Iris pigment epithelial cell (primary cell): Measurements from ENCODE around the gene SPHK1.

Source experiments
- DNase-seq: peaks from one replicate; pipeline ENCODE4 v3.0.0-alpha.2; 2011; ENCODE audit warnings: low read depth

Gene SPHK1

DNA sequence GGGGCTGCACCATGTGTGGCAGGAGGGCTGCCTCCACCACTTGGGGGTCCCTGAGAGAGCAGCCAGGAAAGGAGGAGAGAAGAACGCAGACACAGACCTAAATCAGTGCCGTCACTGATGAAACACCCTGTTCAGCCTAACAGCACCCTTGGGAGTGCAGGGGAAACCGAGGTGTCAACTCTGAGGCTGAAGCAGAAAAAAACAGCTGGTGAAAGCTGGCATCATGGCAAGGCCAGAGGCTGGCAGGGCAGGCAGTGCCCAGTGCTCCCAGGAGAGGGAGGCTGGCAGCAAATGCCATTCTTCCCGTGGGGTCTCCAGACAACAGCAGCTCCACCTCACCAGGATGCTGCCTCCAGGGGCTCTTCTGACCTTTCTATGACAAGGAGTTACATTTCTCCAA is 23.1 kb downstream of the SPHK1 start:
- DNase-seq, result no peak

DNA sequence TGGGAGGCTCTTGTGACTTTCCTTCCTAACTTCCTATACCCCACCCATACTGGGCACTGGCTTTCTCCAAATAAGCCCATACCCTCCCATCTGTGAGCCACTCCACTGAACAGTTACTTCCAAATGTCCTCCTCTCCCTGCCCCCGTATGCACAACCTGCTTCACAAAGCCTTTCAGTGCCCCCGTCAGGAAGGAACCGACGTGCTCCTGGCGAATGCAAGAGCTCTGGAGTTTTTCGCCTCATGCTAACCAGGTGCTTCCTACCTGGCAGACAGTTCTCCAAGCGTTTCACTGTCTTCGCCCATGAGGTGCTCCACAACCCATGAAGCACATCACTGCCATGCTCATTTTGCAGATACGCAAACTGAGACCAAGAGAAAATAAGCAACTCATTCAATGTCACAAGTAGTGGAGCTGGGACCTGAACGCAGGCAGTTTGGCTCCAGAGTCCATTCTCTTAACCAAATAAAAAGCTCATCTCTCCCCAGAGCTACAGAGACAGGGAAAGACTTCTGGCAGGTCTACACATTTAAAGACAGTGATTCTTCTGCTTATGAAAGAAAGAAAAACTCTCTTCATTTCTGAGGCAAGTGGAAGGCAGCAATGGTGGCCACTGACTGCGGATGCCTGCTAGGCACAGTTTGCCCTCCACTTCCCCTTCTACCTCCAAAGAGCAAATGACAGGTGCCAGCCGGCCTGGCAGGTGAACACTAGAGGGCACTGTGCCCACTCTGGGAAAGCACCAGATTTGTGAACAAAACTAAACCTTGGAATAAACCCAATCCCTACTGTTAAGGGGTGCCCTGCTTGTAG is 23.8 kb downstream of the SPHK1 start:
- peak; percentile 38 for DNase-seq

DNA sequence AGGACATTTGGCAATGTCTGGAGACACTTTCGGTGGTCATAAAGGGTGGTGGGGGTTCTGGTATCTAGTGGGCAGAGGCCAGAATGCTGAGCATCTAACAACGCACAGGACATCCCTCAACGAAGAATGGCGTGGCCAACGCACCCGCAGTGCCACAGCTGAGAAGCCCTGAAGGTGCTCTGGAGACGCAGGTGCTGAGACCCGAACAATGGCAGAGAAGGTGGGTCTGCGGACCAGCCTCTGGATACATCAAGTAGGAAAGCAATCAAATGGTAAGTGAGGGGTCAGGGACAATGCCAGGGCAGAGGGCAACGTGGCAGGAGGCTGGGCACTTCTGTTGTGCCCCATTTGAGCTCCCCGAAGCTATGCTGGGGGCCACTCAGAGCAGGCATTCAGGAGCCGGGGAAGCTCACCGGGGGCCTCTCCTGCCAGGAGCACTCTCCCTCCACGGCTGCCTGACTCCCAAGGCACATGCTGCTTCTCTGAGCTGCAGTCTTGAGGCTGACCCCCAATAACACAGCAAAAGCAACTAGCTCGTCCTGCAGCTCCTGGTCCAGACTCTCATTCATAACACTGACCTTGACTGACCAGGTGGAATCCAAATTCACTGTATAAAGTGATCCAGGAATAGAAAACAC is 26.0 kb downstream of the SPHK1 start:
- no peak for DNase-seq

DNA sequence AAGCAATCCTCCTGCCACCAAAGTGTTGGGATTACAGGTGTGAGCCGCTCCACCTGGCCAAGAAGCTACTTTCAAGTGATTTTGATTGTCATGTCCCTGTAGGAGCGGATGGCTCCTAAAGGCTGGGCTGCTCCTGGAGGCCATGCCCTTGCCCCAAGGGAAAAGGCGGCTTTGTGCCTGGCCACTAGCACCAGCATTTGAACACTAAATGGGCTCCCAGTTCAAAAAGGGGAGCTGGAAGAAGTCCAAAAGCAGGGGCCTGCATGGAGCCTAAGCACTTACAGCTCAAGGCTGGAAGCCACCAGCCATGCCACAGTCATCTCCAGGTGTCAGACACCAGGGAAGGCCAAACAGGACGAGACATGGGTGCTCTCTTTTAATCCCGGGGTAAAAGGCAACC is 26.8 kb downstream of the SPHK1 start:
- no peak for DNase-seq

DNA sequence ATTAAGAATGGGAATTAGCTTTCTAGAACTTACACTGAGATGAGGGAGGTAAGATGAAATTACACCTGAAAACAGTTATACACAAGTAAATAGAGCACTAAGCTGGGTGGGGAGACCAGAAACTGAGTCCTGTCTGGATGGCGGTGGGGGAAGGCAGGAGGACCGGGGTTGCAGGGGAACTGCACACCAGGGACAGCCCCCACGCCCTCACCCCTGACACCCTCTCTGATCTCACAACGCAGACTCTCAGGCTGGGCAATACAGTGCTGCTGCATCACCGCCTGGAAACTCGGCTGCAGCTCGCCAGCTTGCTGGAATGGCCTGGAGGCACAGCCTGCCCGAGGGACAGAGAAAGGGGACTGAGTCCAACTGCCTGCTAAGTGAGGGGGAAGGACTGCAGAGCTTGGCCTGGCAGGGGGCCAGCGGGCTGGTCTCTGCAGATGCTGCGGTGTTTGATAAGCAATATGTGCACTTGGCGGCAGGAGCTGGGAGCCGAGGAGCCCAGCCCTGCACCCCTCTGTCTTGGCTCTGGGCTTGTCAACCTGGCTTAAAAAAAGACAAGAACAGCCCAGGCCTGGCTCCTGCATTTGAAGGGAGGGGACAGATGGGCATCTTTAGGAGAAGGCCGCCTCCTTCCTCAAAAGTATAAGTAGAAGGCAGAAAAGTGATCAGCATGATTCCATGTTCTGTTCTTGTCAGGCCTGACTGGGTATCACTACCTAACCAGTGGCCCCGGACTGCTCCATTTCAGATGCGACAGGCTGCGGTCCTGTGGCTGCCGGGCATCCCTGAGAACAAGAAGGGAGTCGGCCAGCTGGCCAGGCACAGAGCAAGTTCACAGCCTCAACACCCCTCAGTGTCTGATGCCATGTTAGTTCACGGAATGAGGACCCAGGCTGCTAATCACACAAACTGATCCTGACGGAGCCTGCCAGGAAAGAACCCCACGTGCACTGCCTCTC is 30.2 kb downstream of the SPHK1 start:
- peak; percentile 57 for DNase-seq

DNA sequence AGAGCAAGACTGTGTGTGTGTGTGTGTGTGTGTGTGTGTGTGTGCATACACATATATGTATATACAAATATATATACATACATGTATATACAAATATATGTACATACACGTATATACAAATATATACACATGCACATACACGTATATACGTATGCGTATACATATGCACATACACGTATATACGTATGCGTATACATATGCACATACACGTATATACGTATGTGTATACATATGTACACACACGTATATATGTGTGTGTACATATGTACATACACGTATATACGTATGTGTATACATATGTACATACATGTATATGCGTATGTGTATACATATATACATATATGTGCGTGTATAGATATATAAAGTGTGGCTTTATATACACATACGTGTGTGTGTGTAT is 31.4 kb downstream of the SPHK1 start:
- DNase-seq, result no peak

DNA sequence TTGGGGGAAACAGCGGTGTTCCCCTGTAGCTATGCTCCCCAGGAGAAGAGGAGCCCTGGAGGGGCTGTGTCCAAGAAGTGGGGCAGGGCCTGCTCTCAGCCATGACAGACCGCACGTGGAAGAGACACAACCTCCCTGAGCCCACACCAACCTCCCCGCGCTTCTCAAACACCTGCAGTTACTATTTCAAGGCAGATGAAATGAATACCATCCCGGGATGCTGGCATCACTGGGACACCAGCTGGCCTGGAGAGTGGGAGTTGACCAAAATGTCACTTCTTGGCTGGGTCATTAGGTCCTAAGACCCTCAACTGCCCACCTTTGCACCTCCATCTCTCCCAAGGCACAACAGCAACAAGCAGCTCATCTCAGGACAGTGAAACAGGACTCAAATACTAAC is 32.0 kb downstream of the SPHK1 start:
- no peak for DNase-seq

DNA sequence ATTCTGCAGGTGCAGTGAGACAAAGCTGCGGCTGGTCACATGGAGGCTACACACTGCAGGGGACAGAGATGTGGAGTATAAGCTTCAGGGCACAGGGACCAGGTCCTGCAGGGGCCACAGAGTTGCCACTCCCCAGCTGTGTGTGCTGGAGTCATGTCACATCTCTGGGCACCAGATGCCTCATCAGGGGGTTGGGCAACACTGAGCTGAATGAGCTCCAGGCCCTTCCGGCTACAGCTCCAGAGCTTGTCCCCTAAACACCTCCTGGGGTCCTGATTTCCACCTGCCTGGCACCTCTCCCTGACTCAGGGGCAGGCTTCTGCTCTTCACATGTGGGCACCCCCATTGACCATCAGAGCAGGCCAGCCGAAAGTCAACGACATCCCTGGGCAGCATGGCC is 32.5 kb downstream of the SPHK1 start:
- no peak for DNase-seq

DNA sequence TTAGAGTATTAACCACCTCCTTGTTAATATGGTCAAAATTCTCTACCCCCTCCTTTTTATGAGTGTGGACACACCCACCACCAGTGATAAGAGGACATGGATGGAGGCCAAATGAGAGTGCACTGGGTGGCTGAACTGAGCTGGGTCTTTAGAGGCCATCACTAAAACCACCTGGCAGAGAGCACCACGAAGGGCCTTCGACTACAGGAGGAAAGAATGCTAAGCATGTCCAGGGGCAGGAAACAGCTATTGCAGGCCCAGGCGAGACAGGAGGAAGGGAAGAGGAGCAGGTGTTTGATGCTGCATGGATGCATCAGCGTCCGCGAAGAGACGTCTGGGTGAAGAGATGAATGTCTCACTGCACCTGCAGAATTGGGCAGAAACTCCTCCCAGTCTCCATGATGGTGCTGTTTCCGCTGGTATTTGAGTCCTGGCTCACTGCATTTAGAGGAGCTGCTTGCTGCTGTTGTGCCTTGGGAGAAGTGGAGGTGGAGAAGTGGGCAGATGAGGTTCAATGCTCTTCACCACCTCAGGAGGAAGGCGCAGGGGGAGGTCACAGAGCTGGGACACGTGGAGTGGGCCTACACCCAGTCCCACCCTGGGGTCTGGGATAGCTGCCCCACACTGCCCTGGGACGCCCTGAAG is 33.2 kb downstream of the SPHK1 start:
- no peak for DNase-seq

DNA sequence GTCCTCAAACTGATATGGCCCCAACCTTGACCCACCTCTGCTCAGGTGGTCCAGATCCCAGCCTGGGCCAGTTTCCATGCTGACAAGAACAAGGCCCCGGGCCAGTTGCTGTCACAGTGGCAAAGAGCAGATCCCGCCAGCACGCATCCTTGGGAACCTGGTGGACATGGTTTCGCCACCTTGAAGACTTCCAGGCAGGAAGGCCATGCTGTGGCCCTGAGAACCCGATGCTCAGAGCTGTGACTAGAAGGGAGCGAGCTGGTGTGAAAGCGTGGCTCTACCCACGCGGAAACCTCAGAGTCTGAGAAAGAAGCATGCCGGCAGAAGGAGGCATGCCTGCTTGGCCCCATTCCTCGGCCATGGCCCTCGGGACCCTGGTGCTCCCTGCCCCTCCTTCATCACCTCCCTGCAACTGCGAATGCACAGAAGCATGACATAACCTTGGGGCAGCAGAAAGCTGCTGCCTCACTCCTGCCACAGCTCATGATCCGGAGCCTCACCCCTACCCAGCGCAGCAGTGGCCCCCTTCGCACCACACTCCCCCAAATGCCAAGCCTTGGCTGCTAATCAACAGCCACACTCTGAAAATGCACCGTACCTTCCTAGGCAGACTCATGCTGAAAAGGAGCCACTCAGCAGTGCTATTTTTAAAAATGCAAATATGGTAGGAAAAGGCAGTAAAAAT is 35.3 kb downstream of the SPHK1 start:
- no peak for DNase-seq

DNA sequence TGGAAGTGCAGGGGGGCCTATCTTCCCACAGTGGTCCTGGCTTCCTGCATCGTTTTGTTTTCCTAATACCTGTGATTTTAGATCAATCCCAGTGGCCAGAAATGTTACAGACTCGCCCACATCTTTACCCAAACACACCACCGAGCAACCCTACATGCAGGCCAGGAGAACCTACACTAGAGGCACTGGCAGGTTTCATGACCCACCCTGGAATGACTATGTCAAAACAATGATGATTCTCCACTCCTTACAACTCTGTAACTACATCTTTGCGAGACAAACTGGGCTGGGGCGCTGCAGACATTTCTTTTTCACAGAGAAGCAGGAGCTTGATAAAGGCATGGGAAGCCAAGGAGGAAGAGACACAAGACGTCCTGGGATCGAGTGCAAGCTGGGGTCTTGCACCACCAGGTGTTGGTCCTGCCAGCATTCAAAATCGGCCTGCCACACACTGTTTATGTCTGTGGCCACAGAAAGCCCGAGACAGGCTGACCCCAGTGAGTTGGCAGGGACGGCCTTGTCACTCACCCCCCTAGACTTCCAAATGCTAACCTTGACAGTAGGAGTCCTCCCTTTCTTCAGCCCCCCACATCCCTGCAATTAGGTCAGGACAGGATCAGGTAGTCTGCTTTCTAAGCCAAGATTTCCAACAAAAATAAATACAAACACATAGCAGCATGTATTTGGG is 36.1 kb downstream of the SPHK1 start:
- no peak for DNase-seq

DNA sequence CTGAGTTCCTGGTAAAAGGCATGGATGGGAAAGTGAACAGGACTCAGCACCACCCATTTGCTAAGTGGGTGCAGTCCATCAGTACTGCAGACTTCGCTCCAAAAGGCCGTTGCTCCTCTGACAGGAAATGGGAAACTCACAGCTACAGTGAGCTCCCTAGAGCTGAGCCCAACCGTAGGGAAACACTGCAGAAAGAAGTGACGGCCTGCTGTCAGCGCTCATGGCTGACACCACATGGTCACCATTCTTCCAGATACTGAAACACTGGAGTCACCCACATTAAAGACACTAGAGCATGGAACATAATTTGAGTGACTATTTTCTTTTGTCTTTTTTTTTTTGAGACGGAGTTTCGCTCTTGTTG is 36.6 kb downstream of the SPHK1 start:
- DNase-seq, result no peak

DNA sequence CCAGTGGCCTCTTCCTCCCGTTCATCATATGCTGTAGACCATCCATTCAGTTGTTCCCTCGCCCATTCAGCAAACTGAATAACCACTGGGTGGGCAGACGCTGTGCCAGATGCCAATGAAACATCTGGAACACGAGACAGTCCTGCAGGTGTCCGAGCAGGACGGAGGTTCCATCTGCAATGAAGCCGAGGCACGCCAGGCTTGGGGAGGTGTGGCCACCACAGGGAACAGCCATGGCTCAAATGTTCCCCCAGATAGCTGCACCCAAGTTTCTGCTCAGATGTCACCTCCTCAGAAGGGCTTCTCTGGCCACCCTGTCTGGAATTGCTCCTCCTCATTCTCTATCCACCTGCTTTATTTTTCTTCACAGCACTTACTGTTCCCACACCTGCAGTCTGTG is 38.0 kb downstream of the SPHK1 start:
- no peak for DNase-seq

DNA sequence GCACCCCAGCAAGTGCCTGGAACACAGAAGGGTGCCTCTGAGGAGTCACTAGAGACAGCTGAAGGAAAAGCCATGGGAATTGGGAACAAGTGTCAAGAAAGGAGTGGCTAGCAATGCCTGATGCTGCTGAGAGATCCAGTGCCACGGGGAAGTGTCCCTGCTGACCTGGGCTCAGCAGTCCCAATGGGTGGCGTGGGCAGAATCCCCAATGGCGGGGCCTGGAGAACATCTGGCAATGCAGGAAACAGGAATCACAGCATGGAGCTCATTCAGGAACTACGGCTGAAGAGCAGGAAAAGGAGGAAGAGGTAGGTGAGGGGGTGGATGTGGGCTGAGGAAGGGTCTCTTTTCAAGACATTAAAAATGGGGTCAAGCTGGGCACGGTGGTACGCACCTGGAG is 38.5 kb downstream of the SPHK1 start:
- DNase-seq, result no peak

DNA sequence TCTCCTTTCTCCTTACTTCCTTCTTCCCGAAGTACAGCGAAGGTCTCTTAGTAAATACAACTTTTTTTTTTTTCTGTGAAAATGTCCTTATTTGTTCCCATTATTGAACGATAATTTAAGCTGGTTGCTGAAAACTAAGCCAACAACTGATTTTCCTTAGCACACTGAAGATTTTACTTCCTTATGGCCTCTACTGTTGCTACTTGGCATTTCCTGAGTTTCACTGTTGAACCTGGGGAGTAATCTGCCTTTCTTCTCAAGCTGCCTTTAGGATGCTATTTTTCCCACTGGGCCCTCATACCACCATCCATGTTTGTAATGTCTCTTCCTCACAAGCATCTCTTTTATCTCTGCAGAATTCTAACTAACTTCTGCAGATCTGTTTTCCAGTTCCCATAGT is 42.4 kb downstream of the SPHK1 start:
- no peak for DNase-seq

DNA sequence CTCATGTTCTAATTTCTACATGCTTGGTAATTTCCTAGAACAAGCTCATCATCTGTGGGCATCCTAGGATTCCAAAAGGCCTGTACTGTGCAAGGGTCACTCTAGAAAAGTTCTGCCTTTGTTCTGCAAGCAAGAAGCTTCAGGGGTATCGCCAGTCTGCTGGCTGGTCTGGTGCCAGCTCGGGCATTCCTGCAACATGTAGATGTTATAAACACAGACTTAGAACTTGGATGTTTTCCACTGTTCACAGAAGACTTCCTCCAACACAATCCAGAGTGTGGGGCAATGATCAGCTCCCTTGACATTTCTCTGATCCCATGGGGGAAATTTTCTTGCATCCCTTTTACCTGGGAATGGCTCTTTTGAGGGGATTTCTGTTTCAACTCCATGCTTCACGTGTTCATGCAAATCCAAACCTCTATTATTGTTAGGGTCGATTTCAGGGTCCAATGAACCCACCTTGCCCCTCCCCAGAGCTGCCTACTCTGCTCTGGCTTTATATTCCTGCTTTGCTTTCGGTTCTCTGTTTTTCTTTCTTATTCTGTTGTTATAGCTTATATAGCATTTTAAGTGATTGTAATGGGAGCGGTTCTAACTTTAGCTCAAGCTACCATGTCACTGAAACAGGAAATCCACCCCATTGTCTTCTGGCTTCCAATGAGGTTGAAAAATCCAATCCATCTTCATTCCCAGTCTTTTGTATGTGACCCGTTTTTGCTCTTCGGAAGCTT is 43.3 kb downstream of the SPHK1 start:
- peak; percentile 74 for DNase-seq

DNA sequence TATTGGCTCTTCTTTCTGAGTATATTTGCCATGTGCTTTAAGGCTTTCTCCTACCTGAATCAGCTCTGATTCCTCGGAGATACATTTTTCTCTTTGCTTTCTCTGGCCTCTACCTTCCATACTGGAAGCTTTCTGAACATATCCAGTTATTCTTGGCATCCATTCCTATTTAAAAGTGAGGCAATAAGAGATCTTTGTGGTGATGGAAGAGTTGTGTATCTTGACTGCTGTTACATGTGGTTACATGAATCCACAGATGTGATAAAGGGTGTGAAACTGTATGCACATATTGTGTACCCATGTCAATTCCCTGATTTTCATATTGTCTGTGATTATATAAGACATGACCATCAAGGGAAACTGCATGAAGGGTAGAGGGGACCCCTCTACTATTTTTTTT is 44.1 kb downstream of the SPHK1 start:
- peak; percentile 38 for DNase-seq

DNA sequence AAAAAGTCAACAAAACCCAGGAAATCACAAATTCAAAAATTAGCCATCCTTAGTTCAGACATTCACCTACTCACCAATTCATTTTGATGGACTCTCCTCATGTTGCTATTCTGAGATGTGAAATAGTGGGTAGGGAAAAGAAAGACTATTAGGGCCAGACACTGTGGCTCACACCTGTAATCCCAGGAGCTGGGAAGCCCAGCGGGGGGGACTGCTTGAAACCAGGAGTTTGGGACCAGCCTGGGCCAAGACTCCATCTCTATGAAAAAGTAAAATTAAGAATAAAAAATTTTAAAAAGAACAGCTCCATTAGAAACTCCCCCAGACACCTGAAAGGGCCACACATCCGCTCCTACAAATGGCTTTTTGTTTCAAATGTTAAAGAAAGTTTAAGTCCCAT is 47.1 kb downstream of the SPHK1 start:
- no peak for DNase-seq

DNA sequence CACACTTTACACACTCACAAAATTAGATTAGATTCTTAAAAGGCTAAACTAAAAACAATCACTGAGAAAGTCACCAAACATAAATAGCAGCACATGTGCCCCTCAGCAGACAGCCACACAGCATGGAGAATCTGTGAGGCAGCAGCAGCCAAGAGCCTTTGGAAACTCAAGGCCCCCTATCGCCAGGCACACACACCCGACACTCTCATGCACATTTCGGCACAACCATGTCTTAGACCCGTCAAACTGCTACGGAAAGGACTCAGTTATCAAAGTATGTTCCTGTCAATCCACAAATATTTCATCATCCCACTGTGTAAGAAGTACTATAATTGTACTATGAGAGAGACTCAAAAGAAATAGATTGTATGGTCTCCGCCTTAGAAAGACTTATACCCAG is 47.6 kb downstream of the SPHK1 start:
- no peak for DNase-seq

DNA sequence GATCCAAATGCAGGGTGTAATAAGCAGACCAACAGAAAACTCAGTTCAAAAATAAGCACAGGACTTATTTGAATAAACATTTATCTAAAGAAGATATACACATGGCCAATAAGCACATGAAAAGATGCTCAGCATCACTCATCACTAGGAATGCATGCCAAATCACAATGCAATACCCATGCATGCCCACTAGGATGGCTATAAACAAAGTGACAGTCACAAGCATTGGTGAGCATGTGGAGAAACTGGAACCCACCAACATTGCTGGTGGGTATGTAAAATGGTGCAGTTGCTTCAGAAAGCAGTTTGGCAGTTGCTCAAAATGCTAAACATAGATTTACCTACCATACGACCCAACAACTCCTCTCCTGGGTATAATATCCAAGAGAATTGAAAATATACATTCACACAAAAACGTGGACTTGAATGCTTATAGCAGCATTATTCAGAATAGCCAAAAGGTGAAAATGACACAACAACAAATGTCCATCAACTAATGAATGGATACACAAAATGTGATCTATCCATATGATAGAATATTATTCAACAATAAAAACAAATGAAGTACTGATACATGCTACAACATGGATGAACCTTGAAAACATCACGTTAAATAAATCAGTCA is 48.4 kb downstream of the SPHK1 start:
- peak; percentile 56 for DNase-seq
